PFSK-1 (cell line): ENCODE results near the gene HACE1.

Experiments used
- FOXP2 ChIP-seq: optimal IDR thresholded peaks from 2 replicates; pipeline ENCODE3; 2011; ENCODE audit warnings: borderline replicate concordance, control low read depth, inconsistent platforms; ENCODE audit not compliant: insufficient read depth; ENCODE audit errors: extremely low read length, extremely low read depth
- POLR2AphosphoS5 ChIP-seq: IDR thresholded peaks from 2 replicates; pipeline ENCODE4 v1.6.1; 2012; ENCODE audit warnings: low read depth, mild to moderate bottlenecking, control low read depth, low read length, moderate library complexity
- SIN3A ChIP-seq: IDR thresholded peaks from 2 replicates; pipeline ENCODE4 v1.6.1; 2012; ENCODE audit warnings: mild to moderate bottlenecking, low read length, moderate library complexity, borderline replicate concordance; ENCODE audit not compliant: insufficient read depth
- TAF1 ChIP-seq: IDR thresholded peaks from 2 replicates; pipeline ENCODE4 v1.6.1; 2012; ENCODE audit warnings: low read length, control low read depth, borderline replicate concordance; ENCODE audit not compliant: insufficient read depth
- TF ChIP-seq, protein P1 (sequence below), 2 experiments: IDR thresholded peaks; 2 replicates each; pipeline versions ENCODE4 v1.6.1 to v1.8.0; 2011 to 2012; ENCODE audit warnings: low read depth in 2 of 2, low read length in 2 of 2, control low read depth in 1 of 2, inconsistent platforms in 1 of 2, mild to moderate bottlenecking in 1 of 2, moderate library complexity in 1 of 2; ENCODE audit not compliant: insufficient read depth in 1 of 2

The HACE1 gene

GRCh38 chr6:104692008-104692407, 167.7 kb downstream of the HACE1 start:
- TF ChIP-seq TAF1 (no peak), POLR2AphosphoS5 (no peak), FOXP2 (no peak), SIN3A (no peak)
- TF ChIP-seq, protein P1, sequence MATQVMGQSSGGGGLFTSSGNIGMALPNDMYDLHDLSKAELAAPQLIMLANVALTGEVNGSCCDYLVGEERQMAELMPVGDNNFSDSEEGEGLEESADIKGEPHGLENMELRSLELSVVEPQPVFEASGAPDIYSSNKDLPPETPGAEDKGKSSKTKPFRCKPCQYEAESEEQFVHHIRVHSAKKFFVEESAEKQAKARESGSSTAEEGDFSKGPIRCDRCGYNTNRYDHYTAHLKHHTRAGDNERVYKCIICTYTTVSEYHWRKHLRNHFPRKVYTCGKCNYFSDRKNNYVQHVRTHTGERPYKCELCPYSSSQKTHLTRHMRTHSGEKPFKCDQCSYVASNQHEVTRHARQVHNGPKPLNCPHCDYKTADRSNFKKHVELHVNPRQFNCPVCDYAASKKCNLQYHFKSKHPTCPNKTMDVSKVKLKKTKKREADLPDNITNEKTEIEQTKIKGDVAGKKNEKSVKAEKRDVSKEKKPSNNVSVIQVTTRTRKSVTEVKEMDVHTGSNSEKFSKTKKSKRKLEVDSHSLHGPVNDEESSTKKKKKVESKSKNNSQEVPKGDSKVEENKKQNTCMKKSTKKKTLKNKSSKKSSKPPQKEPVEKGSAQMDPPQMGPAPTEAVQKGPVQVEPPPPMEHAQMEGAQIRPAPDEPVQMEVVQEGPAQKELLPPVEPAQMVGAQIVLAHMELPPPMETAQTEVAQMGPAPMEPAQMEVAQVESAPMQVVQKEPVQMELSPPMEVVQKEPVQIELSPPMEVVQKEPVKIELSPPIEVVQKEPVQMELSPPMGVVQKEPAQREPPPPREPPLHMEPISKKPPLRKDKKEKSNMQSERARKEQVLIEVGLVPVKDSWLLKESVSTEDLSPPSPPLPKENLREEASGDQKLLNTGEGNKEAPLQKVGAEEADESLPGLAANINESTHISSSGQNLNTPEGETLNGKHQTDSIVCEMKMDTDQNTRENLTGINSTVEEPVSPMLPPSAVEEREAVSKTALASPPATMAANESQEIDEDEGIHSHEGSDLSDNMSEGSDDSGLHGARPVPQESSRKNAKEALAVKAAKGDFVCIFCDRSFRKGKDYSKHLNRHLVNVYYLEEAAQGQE (IDR thresholded peaks at IDR 0.05; ENCODE audit: insufficient read depth in 1 of 2, low read depth in 2 of 2, low read length in 2 of 2) = no peak

DNA sequence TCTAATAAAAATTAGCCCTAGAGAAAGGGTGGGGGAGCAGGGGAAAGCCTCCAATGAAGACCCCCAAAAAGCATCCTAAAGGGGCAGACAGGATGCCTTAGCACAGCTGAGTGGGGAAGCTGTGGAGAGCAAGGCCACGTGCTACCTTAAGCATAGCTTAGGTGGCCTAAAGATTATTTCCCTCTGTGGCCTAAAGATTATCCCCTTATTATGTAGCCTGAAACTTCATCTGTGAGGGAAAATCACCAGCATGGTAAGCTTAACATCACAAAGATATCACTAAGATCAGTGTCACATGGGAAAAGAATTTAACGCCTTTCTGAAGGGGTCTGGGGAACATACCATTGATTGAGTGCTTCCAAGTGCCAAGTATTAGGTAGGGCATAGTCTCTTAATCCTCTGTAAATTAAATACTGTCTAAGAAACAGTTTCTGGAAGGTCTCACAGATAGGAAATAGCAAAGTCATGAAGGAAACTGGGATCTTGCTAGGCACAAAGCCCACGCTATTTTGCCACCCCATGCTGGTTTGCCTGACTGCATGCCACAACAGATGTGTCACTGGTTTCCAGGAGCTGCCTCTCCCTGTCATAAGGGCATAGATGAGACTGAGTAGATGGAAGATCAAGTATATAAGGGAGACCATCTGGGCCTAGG, 170.0 kb downstream of the HACE1 start:
- no peak for TF ChIP-seq POLR2AphosphoS5

- TF ChIP-seq, protein P1 (IDR thresholded peaks at IDR 0.05; ENCODE audit: insufficient read depth in 1 of 2, low read depth in 2 of 2, low read length in 2 of 2) = no peak
- no peak for TF ChIP-seq FOXP2
These were observed 171.3 kb downstream of the HACE1 start for GRCh38 chr6:104688283-104688969.

DNA sequence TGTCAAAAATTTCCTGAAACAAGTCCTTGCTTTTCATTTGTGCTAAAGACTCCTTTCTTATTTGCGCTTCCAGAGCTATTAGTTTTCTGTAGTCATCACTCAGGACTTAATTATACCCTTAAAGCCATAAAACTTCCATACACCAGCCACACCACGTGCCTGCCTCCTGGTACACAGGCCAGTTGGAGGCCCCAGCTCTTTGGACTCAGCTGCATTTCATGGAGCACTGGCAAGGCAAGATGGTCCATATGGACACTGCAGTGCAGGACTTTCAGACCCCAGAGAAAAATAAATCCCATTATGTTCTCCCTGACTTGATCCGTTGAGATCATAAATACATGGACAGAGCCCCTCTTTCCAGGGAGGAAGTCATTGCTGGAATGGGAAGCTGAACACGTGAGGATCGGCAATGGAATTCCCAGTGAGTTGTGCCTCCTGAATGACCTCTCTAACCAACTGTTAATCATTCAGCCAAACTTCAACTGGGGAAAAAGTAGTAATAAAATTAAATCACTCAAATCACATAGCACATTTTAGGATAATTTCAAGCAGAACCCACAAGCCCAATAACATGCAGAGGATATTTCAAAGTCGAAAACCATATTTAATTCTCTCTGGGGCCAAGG, 173.1 kb downstream of the HACE1 start:
- TF ChIP-seq POLR2AphosphoS5 = no peak
- TF ChIP-seq, protein P1 (IDR thresholded peaks at IDR 0.05; ENCODE audit: insufficient read depth in 1 of 2, low read depth in 2 of 2, low read length in 2 of 2) = no peak
- no peak for TF ChIP-seq FOXP2
- no peak for TF ChIP-seq SIN3A
- TF ChIP-seq TAF1 = no peak

GRCh38 chr6:104685871-104686549, 173.7 kb downstream of the HACE1 start:
- TF ChIP-seq FOXP2 = no peak
- no peak for TF ChIP-seq POLR2AphosphoS5
- TF ChIP-seq, protein P1 (IDR thresholded peaks at IDR 0.05; ENCODE audit: insufficient read depth in 1 of 2, low read depth in 2 of 2, low read length in 2 of 2) = no peak
- no peak for TF ChIP-seq SIN3A
- no peak for TF ChIP-seq TAF1
